Measurements from ENCODE around the gene TAMALIN. TPM values are rescaled to one million over a fixed set of nuclear protein-coding genes. Genes with fewer than 3 reads are reported as not detected.

Gene TAMALIN
- total RNA-seq, 1 experiment from 2014 or later, result 1.2 TPM

DNA sequence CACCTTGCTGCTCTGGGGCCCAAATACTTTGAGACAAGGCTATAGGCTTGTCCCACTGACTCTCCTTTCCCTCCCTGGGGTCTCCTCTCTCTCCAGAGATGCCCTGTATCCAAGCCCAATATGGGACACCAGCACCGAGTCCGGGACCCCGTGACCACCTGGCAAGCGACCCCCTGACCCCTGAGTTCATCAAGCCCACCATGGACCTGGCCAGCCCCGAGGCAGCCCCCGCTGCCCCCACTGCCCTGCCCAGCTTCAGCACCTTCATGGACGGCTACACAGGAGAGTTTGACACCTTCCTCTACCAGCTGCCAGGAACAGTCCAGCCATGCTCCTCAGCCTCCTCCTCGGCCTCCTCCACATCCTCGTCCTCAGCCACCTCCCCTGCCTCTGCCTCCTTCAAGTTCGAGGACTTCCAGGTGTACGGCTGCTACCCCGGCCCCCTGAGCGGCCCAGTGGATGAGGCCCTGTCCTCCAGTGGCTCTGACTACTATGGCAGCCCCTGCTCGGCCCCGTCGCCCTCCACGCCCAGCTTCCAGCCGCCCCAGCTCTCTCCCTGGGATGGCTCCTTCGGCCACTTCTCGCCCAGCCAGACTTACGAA, 47.6 kb downstream of the TAMALIN start:
- Histone ChIP-seq H4K8ac (replicated peaks; ENCODE audit: insufficient read length, low read depth, low read length) (no peak overlapping the region), H2BK12ac (ENCODE audit: insufficient read length, low read depth, low read length) (no peak overlapping the region), H3T11ph (ENCODE audit: low read length) (no peak overlapping the region), H4K91ac (ENCODE audit: insufficient read length, low read depth, low read length) (no peak overlapping the region), H3K4me1 (ENCODE audit: insufficient read depth, low read length) (no peaks in the 10 kb centered on the region; the same call in 1 of the 2 replicates), H2BK20ac (ENCODE audit: low read depth, low read length, poor library complexity, severe bottlenecking) (no peak overlapping the region), H3K14ac (ENCODE audit: insufficient read depth, low read length) (no peak overlapping the region), H2BK120ac (ENCODE audit: low read depth, low read length, poor library complexity, severe bottlenecking) (no peak overlapping the region), H3K9me3 (ENCODE audit: control insufficient read depth, low read depth, low read length) (no peaks in the 10 kb centered on the region), H3K4ac (ENCODE audit: low read depth, low read length) (no peak overlapping the region), H3K23ac (ENCODE audit: insufficient read length, low read depth, low read length) (no peak overlapping the region), H3K79me2 (ENCODE audit: insufficient read depth, low read length) (no peaks in the 10 kb centered on the region), H3K27ac (ENCODE audit: insufficient read length, low read depth, low read length) (no peak overlapping the region), H2AK5ac (ENCODE audit: insufficient read length, low read length) (no peak overlapping the region), H3K56ac (ENCODE audit: insufficient read length, low read depth, low read length) (no peak overlapping the region), H2AFZ (ENCODE audit: low read length) (no peak overlapping the region), H3K27me3 (ENCODE audit: insufficient read depth, low read length) (peaks cover 3% of the 10 kb centered on the region; the same call in 1 of the 2 replicates), H2BK5ac (ENCODE audit: insufficient read length, low read length) (no peak overlapping the region), H4K20me1 (ENCODE audit: control insufficient read depth, insufficient read depth, insufficient read length) (no peaks in the 10 kb centered on the region), H3K18ac (ENCODE audit: insufficient read length, low read depth, low read length) (no peak overlapping the region), H3K23me2 (ENCODE audit: insufficient read length, low read depth, low read length, poor library complexity, severe bottlenecking) (peaks cover 17% of the 10 kb centered on the region), H3K9ac (ENCODE audit: extremely low read depth, insufficient read length, low read length) (no peak overlapping the region), H3K4me2 (ENCODE audit: insufficient read depth, insufficient read length, low read length) (no peak overlapping the region), H3K79me1 (ENCODE audit: insufficient read depth, low read depth, low read length, poor library complexity, severe bottlenecking) (no peaks in the 10 kb centered on the region), H2BK15ac (ENCODE audit: low read depth, low read length) (no peak overlapping the region), H4K5ac (ENCODE audit: insufficient read length, low read depth, low read length) (no peak overlapping the region)
- Mint-ChIP-seq H3K9me3 (no peaks in the 10 kb centered on the region; a peak in 1 of 5 replicates), H3K36me3 (ENCODE audit: insufficient read depth in 1 of 3, low read depth in 3 of 3) (peaks cover 0 to 28% (median 26%) of the 10 kb centered on the region in 3 experiments; a peak in 6 of 7 replicates), H3K27ac (no peak overlapping the region), H3K4me1 (peaks cover 23 to 28% of the 10 kb centered on the region in 2 experiments), H3K27me3 (ENCODE audit: low read depth) (peaks cover 35% of the 10 kb centered on the region), H3K4me3 (no peak overlapping the region)
- TF ChIP-seq, protein P1, sequence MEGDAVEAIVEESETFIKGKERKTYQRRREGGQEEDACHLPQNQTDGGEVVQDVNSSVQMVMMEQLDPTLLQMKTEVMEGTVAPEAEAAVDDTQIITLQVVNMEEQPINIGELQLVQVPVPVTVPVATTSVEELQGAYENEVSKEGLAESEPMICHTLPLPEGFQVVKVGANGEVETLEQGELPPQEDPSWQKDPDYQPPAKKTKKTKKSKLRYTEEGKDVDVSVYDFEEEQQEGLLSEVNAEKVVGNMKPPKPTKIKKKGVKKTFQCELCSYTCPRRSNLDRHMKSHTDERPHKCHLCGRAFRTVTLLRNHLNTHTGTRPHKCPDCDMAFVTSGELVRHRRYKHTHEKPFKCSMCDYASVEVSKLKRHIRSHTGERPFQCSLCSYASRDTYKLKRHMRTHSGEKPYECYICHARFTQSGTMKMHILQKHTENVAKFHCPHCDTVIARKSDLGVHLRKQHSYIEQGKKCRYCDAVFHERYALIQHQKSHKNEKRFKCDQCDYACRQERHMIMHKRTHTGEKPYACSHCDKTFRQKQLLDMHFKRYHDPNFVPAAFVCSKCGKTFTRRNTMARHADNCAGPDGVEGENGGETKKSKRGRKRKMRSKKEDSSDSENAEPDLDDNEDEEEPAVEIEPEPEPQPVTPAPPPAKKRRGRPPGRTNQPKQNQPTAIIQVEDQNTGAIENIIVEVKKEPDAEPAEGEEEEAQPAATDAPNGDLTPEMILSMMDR (conservative IDR thresholded peaks at IDR 0.05), result no peak
- WGBS (ENCODE audit: extremely low coverage, insufficient read length, low lambda C conversion rate), result no CpG with 5 or more reads among the region's 21 CpGs
- no peak for DNase-seq
